Neuronal stem cell (in vitro differentiated cells): ENCODE results near the gene NADK2.

ENCODE experiments used
- DNase-seq: peaks from one replicate; pipeline ENCODE4 v3.0.0-alpha.2; 2013; ENCODE audit warnings: low spot score
- H2AFZ ChIP-seq: one replicate; pipeline ENCODE4 v1.6.1; 2013; ENCODE audit warnings: mild to moderate bottlenecking, low read length, inconsistent platforms
- H2AK5ac ChIP-seq: 2 replicates; pipeline ENCODE4 v1.6.1; 2013; ENCODE audit warnings: low read depth, mild to moderate bottlenecking, inconsistent platforms, low read length, moderate library complexity, mixed read lengths
- H2BK120ac ChIP-seq: 2 replicates; pipeline ENCODE4 v1.6.1; 2013; ENCODE audit warnings: low read depth, mild to moderate bottlenecking, inconsistent platforms, low read length, moderate library complexity, mixed read lengths
- H2BK12ac ChIP-seq: one replicate; pipeline ENCODE4 v1.6.1; 2013; ENCODE audit warnings: low read length, inconsistent platforms
- H2BK15ac ChIP-seq: 2 replicates; pipeline ENCODE4 v1.6.1; 2013; ENCODE audit warnings: mild to moderate bottlenecking, low read length, inconsistent platforms, mixed read lengths
- H2BK5ac ChIP-seq: one replicate; pipeline ENCODE4 v1.6.1; 2013; ENCODE audit warnings: inconsistent platforms, mild to moderate bottlenecking, low read length, moderate library complexity
- H3K14ac ChIP-seq: one replicate; pipeline ENCODE4 v1.6.1; 2013; ENCODE audit warnings: low read length, inconsistent platforms
- H3K18ac ChIP-seq: 2 replicates; pipeline ENCODE4 v1.6.1; 2013; ENCODE audit warnings: low read length, inconsistent platforms
- H3K23ac ChIP-seq: 2 replicates; pipeline ENCODE4 v1.6.1; 2013; ENCODE audit warnings: low read depth, mild to moderate bottlenecking, mixed read lengths, low read length, inconsistent platforms; ENCODE audit not compliant: poor library complexity
- H3K27ac ChIP-seq: replicated peaks from 3 replicates; pipeline ENCODE4 v1.5.1; 2013; ENCODE audit warnings: low read length, inconsistent platforms
- H3K27me3 ChIP-seq, 3 experiments: 2 replicates each; pipeline ENCODE4 v1.6.1; 2013; ENCODE audit warnings: low read length in 3 of 3, mild to moderate bottlenecking in 2 of 3, inconsistent platforms in 1 of 3, low read depth in 1 of 3, mixed read lengths in 1 of 3, moderate library complexity in 1 of 3; ENCODE audit not compliant: control insufficient read depth in 3 of 3, insufficient read depth in 3 of 3
- H3K36me3 ChIP-seq, 2 donors: replicated peaks in 1 of 2; 2 replicates each; pipeline ENCODE4 v1.6.1; 2013; ENCODE audit warnings: low read length in 2 of 2; ENCODE audit not compliant: control insufficient read depth in 2 of 2, insufficient read depth in 2 of 2
- H3K4ac ChIP-seq: 2 replicates; pipeline ENCODE4 v1.6.1; 2013; ENCODE audit warnings: inconsistent platforms, mild to moderate bottlenecking, low read length, moderate library complexity
- H3K4me1 ChIP-seq, 2 donors: 1 replicate in 1 of 2; 2 replicates in 1 of 2; pipeline ENCODE4 v1.6.1; 2013; ENCODE audit warnings: low read length in 2 of 2, low read depth in 1 of 2; ENCODE audit not compliant: control insufficient read depth in 2 of 2, insufficient read depth in 1 of 2
- H3K4me2 ChIP-seq: one replicate; pipeline ENCODE4 v1.6.1; 2013; ENCODE audit warnings: mild to moderate bottlenecking, low read length, inconsistent platforms; ENCODE audit not compliant: insufficient read depth, poor library complexity, severe bottlenecking
- H3K4me3 ChIP-seq, 2 donors: 2 replicates each; pipeline ENCODE4 v1.5.1; 2013; ENCODE audit warnings: low read length in 2 of 2, mild to moderate bottlenecking in 2 of 2, inconsistent platforms in 1 of 2, moderate library complexity in 1 of 2
- H3K79me1 ChIP-seq: one replicate; pipeline ENCODE4 v1.6.1; 2013; ENCODE audit warnings: low read depth, mild to moderate bottlenecking, inconsistent platforms, low read length, moderate library complexity
- H3K9ac ChIP-seq: one replicate; pipeline ENCODE4 v1.6.1; 2013; ENCODE audit warnings: mild to moderate bottlenecking, low read depth, low read length, inconsistent platforms; ENCODE audit not compliant: poor library complexity
- H3K9me3 ChIP-seq, 2 donors: replicated peaks in 1 of 2; 2 replicates each; pipeline versions ENCODE3 to v1.6.1; 2013; ENCODE audit warnings: low read length in 2 of 2, mild to moderate bottlenecking in 2 of 2, inconsistent platforms in 1 of 2, low read depth in 1 of 2, mixed read lengths in 1 of 2, moderate library complexity in 1 of 2; ENCODE audit not compliant: control insufficient read depth in 2 of 2, insufficient read depth in 1 of 2
- H4K8ac ChIP-seq: one replicate; pipeline ENCODE4 v1.6.1; 2013; ENCODE audit warnings: low read depth, mild to moderate bottlenecking, inconsistent platforms, low read length, moderate library complexity
- H4K91ac ChIP-seq: one replicate; pipeline ENCODE4 v1.6.1; 2013; ENCODE audit warnings: low read length, low read depth, mild to moderate bottlenecking, inconsistent platforms; ENCODE audit not compliant: poor library complexity
- WGBS, 2 donors: extraction: QIAGEN DNeasy Blood & Tissue Kit; methylation state at CpG; one replicate each; pipeline ENCODE4 v1.1.7; 2013; ENCODE audit warnings: missing lambda C conversion rate in 2 of 2, mixed read lengths in 1 of 2; ENCODE audit not compliant: insufficient read length in 2 of 2, insufficient replicate concordance in 1 of 2; ENCODE audit errors: extremely low coverage in 2 of 2; 5-methylcytosine and 5-hydroxymethylcytosine counted together

The NADK2 gene

DNA sequence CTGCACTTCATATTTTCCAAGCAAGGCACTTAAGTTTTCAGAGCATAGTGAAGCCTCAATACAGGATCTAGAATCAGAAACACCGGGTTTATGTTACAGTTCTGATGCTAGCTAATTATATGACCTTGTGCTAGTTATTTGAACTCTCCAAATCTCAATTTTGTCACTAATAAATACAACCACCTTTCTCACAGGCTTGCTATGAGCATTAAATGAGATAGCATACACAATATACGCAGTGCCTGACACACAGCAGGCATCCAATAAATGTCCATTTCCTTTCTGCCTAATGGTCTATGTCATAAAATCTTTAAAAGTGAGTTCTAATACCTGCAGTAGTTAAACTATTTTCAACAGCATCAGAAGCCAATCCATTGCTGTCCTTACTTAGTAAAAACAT lies 32.9 kb downstream of the NADK2 start:
- H2BK120ac ChIP-seq = no peak overlapping the region
- H3K4me3 ChIP-seq = no peak overlapping the region
- H4K91ac ChIP-seq = no peak overlapping the region
- H3K27me3 ChIP-seq = no peaks in the 10 kb centered on the region
- no peaks in the 10 kb centered on the region for H3K4me1 ChIP-seq
- no peak overlapping the region for H3K4ac ChIP-seq
- no peak overlapping the region for H3K18ac ChIP-seq
- H3K79me1 ChIP-seq = no peaks in the 10 kb centered on the region
- H3K36me3 ChIP-seq = peaks cover 5 to 87% of the 10 kb centered on the region in 2 donors
- no peak overlapping the region for H2BK12ac ChIP-seq
- no peak overlapping the region for H2BK15ac ChIP-seq
- no CpG with 5 or more reads among the region's 2 CpGs for WGBS, 2 donors
- H3K14ac ChIP-seq = no peak overlapping the region
- H4K8ac ChIP-seq = no peak overlapping the region
- no peak overlapping the region for H3K23ac ChIP-seq
- no peak overlapping the region for H2BK5ac ChIP-seq
- H2AFZ ChIP-seq = no peak overlapping the region
- no peak overlapping the region for H3K27ac ChIP-seq
- H3K9ac ChIP-seq = no peak overlapping the region
- H3K4me2 ChIP-seq = no peak overlapping the region
- no peaks in the 10 kb centered on the region for H3K9me3 ChIP-seq
- no peak overlapping the region for H2AK5ac ChIP-seq
- no peak for DNase-seq

DNA sequence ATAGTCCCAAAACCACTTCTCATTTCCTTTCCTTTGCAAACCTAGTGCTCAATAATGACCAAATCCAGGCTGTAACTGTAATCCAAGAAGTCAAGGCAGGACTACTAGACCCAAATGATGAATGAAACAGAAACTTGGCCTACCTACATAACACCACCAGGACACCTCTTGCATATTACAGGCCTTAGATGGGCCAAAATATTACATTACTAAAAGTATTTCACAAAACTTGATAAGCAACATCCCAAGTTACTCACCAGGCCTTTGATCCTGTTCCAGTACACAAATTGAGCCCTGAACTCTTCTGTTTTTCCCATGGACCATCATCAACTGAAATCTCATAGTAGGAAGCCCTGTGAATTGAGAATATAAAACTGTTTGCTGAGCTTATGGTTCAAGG lies 34.8 kb downstream of the NADK2 start:
- Histone ChIP-seq H2BK120ac (no peak overlapping the region), H3K4me2 (no peak overlapping the region), H2AK5ac (no peak overlapping the region), H3K27me3 (no peaks in the 10 kb centered on the region), H3K4ac (no peak overlapping the region), H3K79me1 (no peaks in the 10 kb centered on the region), H3K9me3 (no peaks in the 10 kb centered on the region), H2AFZ (no peak overlapping the region), H2BK12ac (no peak overlapping the region), H4K91ac (no peak overlapping the region), H3K9ac (no peak overlapping the region), H3K4me3 (no peak overlapping the region), H3K27ac (no peak overlapping the region), H2BK5ac (no peak overlapping the region), H2BK15ac (no peak overlapping the region), H3K36me3 (peaks cover 3 to 89% of the 10 kb centered on the region in 2 donors), H4K8ac (no peak overlapping the region), H3K23ac (no peak overlapping the region), H3K14ac (no peak overlapping the region), H3K4me1 (peaks cover 0 to 4% of the 10 kb centered on the region in 2 donors), H3K18ac (no peak overlapping the region)
- DNase-seq = no peak

DNA sequence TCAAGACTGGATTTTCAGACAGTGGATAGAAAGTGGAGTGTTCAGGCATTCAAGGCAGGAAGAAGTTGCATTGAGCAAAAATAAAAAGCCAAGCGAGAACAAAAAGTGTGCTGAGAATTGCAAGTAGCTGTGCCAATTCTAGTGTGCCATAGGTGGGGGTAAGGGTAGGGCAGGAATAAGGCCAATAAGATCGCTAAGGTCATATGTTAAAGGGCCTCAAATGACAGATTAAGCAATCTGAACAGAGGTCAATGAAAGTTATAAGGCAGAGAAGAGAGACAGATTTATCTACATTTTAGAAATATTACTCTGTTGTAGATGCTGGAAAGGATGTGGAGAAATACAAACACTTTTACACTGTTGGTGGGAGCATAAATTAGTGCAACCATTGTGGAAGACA lies 36.4 kb downstream of the NADK2 start:
- Histone ChIP-seq H3K9ac (no peak overlapping the region), H2BK15ac (no peak overlapping the region), H3K4ac (no peak overlapping the region), H4K91ac (no peak overlapping the region), H3K14ac (no peak overlapping the region), H4K8ac (no peak overlapping the region), H2BK5ac (no peak overlapping the region), H2BK120ac (no peak overlapping the region), H3K27me3 (no peaks in the 10 kb centered on the region), H3K36me3 (peaks cover 6 to 89% of the 10 kb centered on the region in 2 donors), H3K23ac (no peak overlapping the region), H3K4me1 (peaks cover 0 to 4% of the 10 kb centered on the region in 2 donors), H3K79me1 (no peaks in the 10 kb centered on the region), H3K18ac (no peak overlapping the region), H2AFZ (no peak overlapping the region), H3K27ac (no peak overlapping the region), H3K4me2 (no peak overlapping the region), H2AK5ac (no peak overlapping the region), H2BK12ac (no peak overlapping the region), H3K9me3 (no peaks in the 10 kb centered on the region), H3K4me3 (no peak overlapping the region)
- WGBS, 2 donors = no CpG with 5 or more reads among the region's 2 CpGs
- DNase-seq = no peak

DNA sequence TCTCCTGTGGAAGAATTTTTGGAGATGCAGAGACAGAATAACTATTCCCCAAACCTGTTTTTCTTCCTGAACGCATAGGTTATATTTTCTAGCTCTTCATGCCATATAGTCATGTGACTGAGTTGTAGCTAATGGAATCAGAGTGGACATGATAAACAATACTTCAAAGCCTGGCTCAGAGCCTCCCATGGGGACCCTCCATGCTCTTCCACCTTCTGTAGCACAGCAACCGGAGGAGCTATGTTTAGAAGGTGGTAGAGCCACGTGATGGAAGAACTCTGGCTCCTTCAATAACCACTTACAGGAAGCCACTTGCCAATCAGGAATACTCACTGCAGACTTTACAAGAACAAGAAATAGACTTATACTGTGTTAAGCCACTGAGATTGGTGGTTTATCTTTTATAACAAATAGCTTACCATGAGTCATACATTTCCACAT lies 39.2 kb downstream of the NADK2 start:
- no peak overlapping the region for H3K4me2 ChIP-seq
- H2BK15ac ChIP-seq = no peak overlapping the region
- no peak overlapping the region for H2BK120ac ChIP-seq
- no peak overlapping the region for H4K8ac ChIP-seq
- H3K27me3 ChIP-seq = no peaks in the 10 kb centered on the region
- no peak overlapping the region for H3K9ac ChIP-seq
- no peak overlapping the region for H3K14ac ChIP-seq
- H3K36me3 ChIP-seq = peaks cover 6 to 91% of the 10 kb centered on the region in 2 donors
- peaks cover 0 to 4% of the 10 kb centered on the region in 2 donors for H3K4me1 ChIP-seq
- no peak overlapping the region for H3K23ac ChIP-seq
- no peak overlapping the region for H2AFZ ChIP-seq
- no peak overlapping the region for H2AK5ac ChIP-seq
- H3K4ac ChIP-seq = no peak overlapping the region
- H3K4me3 ChIP-seq = no peak overlapping the region
- no peak for DNase-seq
- H3K27ac ChIP-seq = no peak overlapping the region
- no CpG with 5 or more reads among the region's 3 CpGs for WGBS, 2 donors
- H3K18ac ChIP-seq = no peak overlapping the region
- H4K91ac ChIP-seq = no peak overlapping the region
- H2BK5ac ChIP-seq = no peak overlapping the region
- no peaks in the 10 kb centered on the region for H3K79me1 ChIP-seq
- no peak overlapping the region for H2BK12ac ChIP-seq
- H3K9me3 ChIP-seq = no peaks in the 10 kb centered on the region
